GM12873 (cell line): ENCODE results near the gene ZXDC.

Experiments
- CTCF ChIP-seq: IDR thresholded peaks from 2 replicates; pipeline ENCODE4 v1.5.1; 2012; ENCODE audit warnings: low read depth, mild to moderate bottlenecking, moderate library complexity, low read length, control low read depth; ENCODE audit not compliant: insufficient read depth; ENCODE audit errors: missing control alignments

ZXDC gene

GRCh38 chr3:126408099-126408498 is 67.6 kb downstream of the ZXDC start:
- TF ChIP-seq CTCF, result no peak

GRCh38 chr3:126407412-126408044 is 68.2 kb downstream of the ZXDC start:
- no peak for TF ChIP-seq CTCF

- no peak for TF ChIP-seq CTCF
These were observed 69.0 kb downstream of the ZXDC start for GRCh38 chr3:126406389-126407296.

GRCh38 chr3:126402666-126403302 is 72.9 kb downstream of the ZXDC start:
- no peak for TF ChIP-seq CTCF

GRCh38 chr3:126402178-126402577 is 73.5 kb downstream of the ZXDC start:
- TF ChIP-seq CTCF, result no peak

- TF ChIP-seq CTCF, result no peak
These were observed 74.0 kb downstream of the ZXDC start for GRCh38 chr3:126401611-126402160.

GRCh38 chr3:126399756-126400155 is 75.9 kb downstream of the ZXDC start:
- no peak for TF ChIP-seq CTCF
